ENCODE measurements around the gene IFNGR1. TPM values are rescaled to one million over a fixed set of nuclear protein-coding genes. Genes with fewer than 3 reads are reported as not detected.
"Not testable (repeated sequence)": the region's sequence is repeated elsewhere in the genome, so short reads cannot be mapped to it uniquely, and the experiment has no call there.

The IFNGR1 gene
- total RNA-seq, 1 donor from 2014 or later: 148 TPM

GRCh38 chr6:137213813-137214212 is 5.4 kb downstream of the IFNGR1 start:
- DNase-seq (ENCODE audit: low spot score): no peak

GRCh38 chr6:137213331-137213740 is 5.8 kb downstream of the IFNGR1 start:
- DNase-seq (ENCODE audit: low spot score): no peak

- DNase-seq (ENCODE audit: low spot score): no peak
Observed at GRCh38 chr6:137211910-137212309, 7.3 kb downstream of the IFNGR1 start.

- DNase-seq (ENCODE audit: low spot score): no peak
Observed at GRCh38 chr6:137210903-137211302, 8.3 kb downstream of the IFNGR1 start.

- no peak for DNase-seq (ENCODE audit: low spot score)
Observed at GRCh38 chr6:137208279-137208678, 10.9 kb downstream of the IFNGR1 start.

GRCh38 chr6:137207457-137207856 is 11.7 kb downstream of the IFNGR1 start:
- not testable (repeated sequence) for DNase-seq (ENCODE audit: low spot score)

- DNase-seq (ENCODE audit: low spot score): no peak
Observed at GRCh38 chr6:137206577-137206976, 12.6 kb downstream of the IFNGR1 start.

- no peak for DNase-seq (ENCODE audit: low spot score)
Observed at GRCh38 chr6:137203256-137203655, 15.9 kb downstream of the IFNGR1 start.

- no peak for DNase-seq (ENCODE audit: low spot score)
Observed at GRCh38 chr6:137202078-137202477, 17.1 kb downstream of the IFNGR1 start.

GRCh38 chr6:137201006-137201405 is 18.2 kb downstream of the IFNGR1 start:
- no peak for DNase-seq (ENCODE audit: low spot score)

- no peak for DNase-seq (ENCODE audit: low spot score)
Observed at GRCh38 chr6:137200288-137200687, 18.9 kb downstream of the IFNGR1 start.

GRCh38 chr6:137197684-137198645 is 21.2 kb downstream of the IFNGR1 start:
- DNase-seq (ENCODE audit: low spot score): no peak

- no peak for DNase-seq (ENCODE audit: low spot score)
Observed at GRCh38 chr6:137193256-137194070, 25.7 kb downstream of the IFNGR1 start.

- DNase-seq (ENCODE audit: low spot score): no peak
Observed at GRCh38 chr6:137192821-137193220, 26.4 kb downstream of the IFNGR1 start.

GRCh38 chr6:137191670-137192069 is 27.5 kb downstream of the IFNGR1 start:
- DNase-seq (ENCODE audit: low spot score): no peak

GRCh38 chr6:137191236-137191635 is 27.9 kb downstream of the IFNGR1 start:
- no peak for DNase-seq (ENCODE audit: low spot score)

GRCh38 chr6:137190583-137191094 is 28.5 kb downstream of the IFNGR1 start:
- no peak for DNase-seq (ENCODE audit: low spot score)

- DNase-seq (ENCODE audit: low spot score): no peak
Observed at GRCh38 chr6:137188855-137189254, 30.3 kb downstream of the IFNGR1 start.

GRCh38 chr6:137185290-137185689 is 33.9 kb downstream of the IFNGR1 start:
- no peak for DNase-seq (ENCODE audit: low spot score)

GRCh38 chr6:137182654-137183073 is 36.5 kb downstream of the IFNGR1 start:
- no peak for DNase-seq (ENCODE audit: low spot score)

GRCh38 chr6:137181891-137182653 is 37.1 kb downstream of the IFNGR1 start:
- no peak for DNase-seq (ENCODE audit: low spot score)

All from mesenteric fat pad (tissue), 1 donor.